SK-N-MC (cell line): ENCODE measurements around the gene TFCP2.
"Not testable (repeated sequence)": the region's sequence is repeated elsewhere in the genome, so short reads cannot be mapped to it uniquely, and the experiment has no call there.

Experiments
- EZH2 ChIP-seq: fragments of 200-600 bp; sonication (generic); IDR thresholded peaks from one replicate; pipeline ENCODE4 v1.6.1; 2017; ENCODE audit warnings: antibody characterized with exemption
- POLR2AphosphoS5 ChIP-seq: IDR thresholded peaks from 2 replicates; pipeline ENCODE4 v1.6.1; 2012; ENCODE audit warnings: mild to moderate bottlenecking, low read depth, low read length, borderline replicate concordance

GRCh38 chr12:51219857-51220256, 46.9 kb upstream of the TFCP2 start:
- not testable (repeated sequence) for TF ChIP-seq EZH2, POLR2AphosphoS5
